Stimulated activated CD8-positive, alpha-beta memory T cell treated with anti-CD3 and anti-CD28 coated beads, Interleukin-4, amount 100 ng/mL, for 1 hour (primary cell): ENCODE data around the gene IL9R.
"Not testable (repeated sequence)": the region's sequence is repeated elsewhere in the genome, so short reads cannot be mapped to it uniquely, and the experiment has no call there.

Source experiments
- DNase-seq, 2 donors: peaks; one replicate each; pipeline ENCODE4 v3.0.0-alpha.2; 2020; ENCODE audit warnings: low read depth in 2 of 2, low spot score in 1 of 2

The IL9R gene

DNA sequence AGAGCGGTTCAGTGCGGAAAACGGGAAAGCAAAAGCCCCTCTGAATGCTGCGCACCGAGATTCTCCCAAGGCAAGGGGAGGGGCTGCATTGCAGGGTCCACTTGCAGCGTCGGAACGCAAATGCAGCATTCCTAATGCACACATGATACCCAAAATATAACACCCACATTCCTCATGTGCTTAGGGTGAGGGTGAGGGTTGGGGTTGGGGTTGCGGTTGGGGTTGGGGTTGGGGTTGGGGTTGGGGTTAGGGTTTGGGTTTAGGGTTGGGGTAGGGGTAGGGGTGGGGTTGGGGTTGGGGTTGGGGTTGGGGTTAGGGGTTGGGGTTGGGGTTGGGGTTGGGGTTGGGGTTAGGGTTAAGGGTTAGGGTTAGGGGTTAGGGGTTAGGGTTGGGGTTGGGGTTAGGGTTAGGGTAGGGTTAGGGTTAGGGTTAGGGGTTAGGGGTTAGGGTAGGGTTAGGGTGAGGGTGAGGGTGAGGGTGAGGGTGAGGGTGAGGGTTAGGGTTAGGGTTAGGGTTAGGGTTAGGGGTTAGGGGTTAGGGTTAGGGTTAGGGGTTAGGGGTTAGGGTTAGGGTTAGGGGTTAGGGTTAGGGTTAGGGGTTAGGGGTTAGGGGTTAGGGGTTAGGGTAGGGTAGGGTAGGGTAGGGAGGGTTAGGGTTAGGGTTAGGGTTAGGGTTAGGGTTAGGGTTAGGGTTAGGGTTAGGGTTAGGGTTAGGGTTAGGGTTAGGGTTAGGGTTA lies 32.4 kb downstream of the IL9R start:
- not testable (repeated sequence) for DNase-seq

DNA sequence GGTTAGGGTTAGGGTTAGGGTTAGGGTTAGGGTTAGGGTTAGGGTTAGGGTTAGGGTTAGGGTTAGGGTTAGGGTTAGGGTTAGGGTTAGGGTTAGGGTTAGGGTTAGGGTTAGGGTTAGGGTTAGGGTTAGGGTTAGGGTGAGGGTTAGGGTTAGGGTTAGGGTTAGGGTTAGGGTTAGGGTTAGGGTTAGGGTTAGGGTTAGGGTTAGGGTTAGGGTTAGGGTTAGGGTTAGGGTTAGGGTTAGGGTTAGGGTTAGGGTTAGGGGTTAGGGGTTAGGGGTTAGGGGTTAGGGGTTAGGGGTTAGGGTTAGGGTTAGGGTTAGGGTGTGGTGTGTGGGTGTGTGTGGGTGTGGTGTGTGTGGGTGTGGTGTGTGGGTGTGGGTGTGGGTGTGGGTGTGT lies 33.0 kb downstream of the IL9R start:
- DNase-seq: not testable (repeated sequence)
